OCI-LY7 (cell line): ENCODE measurements around the gene ZYG11A. TPM values are rescaled to one million over a fixed set of nuclear protein-coding genes. Genes with fewer than 3 reads are reported as not detected.

ENCODE experiments used
- BruUV-seq: library from RNA; stranded (reverse); fragments of 400-500 nt; replicated peaks from 2 replicates; lab custom pipeline; 2021; lab: Mats Ljungman, UMichigan
- CTCF ChIA-PET: fragments of 300-600 bp; sonication (Branson Sonifier 250); formaldehyde crosslinking; loops from one replicate; lab custom pipeline; 2022; ENCODE audit warnings: antibody characterized with exemption; ENCODE audit not compliant: unreplicated experiment; lab: Charles Lee
- POLR2A ChIA-PET: fragments of 300-600 bp; sonication (Branson Sonifier 250); formaldehyde crosslinking; loops from one replicate; lab custom pipeline; 2022; ENCODE audit warnings: antibody characterized with exemption; lab: Charles Lee
- DNase-seq: peaks from one replicate; pipeline ENCODE4 v3.0.0-alpha.2; 2015; ENCODE audit warnings: low spot score
- H2AFZ ChIP-seq: fragments of 200-600 bp; sonication (generic), shearing (Covaris generic); 2 replicates; pipeline ENCODE4 v1.6.1; 2014; ENCODE audit warnings: mild to moderate bottlenecking, antibody characterized with exemption, low read length, moderate library complexity
- H3K27ac ChIP-seq: fragments of 200-600 bp; sonication (generic); 2 replicates; pipeline ENCODE4 v1.5.1; 2014; ENCODE audit warnings: mixed run types, low read depth, mild to moderate bottlenecking, moderate library complexity, low read length, inconsistent platforms; ENCODE audit not compliant: poor library complexity, severe bottlenecking
- H3K36me3 ChIP-seq: fragments of 200-600 bp; sonication (generic); 2 replicates; pipeline ENCODE4 v1.6.1; 2014; ENCODE audit warnings: mild to moderate bottlenecking, antibody characterized with exemption, low read length, moderate library complexity, mixed read lengths; ENCODE audit not compliant: insufficient read depth
- H3K4me1 ChIP-seq: fragments of 200-600 bp; sonication (generic); 2 replicates; pipeline ENCODE4 v1.5.1; 2014; ENCODE audit warnings: mild to moderate bottlenecking, low read length; ENCODE audit not compliant: insufficient read depth, poor library complexity, severe bottlenecking
- H3K4me2 ChIP-seq: fragments of 200-600 bp; sonication (generic); 2 replicates; pipeline ENCODE4 v1.6.1; 2014; ENCODE audit warnings: mild to moderate bottlenecking, low read length
- H3K4me3 ChIP-seq: fragments of 200-600 bp; sonication (generic); 2 replicates; pipeline ENCODE4 v1.5.1; 2014; ENCODE audit warnings: mild to moderate bottlenecking, low read depth, low read length; ENCODE audit not compliant: poor library complexity, severe bottlenecking
- H3K79me2 ChIP-seq: fragments of 200-600 bp; sonication (generic); 2 replicates; pipeline ENCODE4 v1.6.1; 2016; ENCODE audit warnings: low read depth, mild to moderate bottlenecking, low read length, moderate library complexity, mixed read lengths; ENCODE audit not compliant: insufficient read depth
- H3K9me2 ChIP-seq: fragments of 200-600 bp; sonication (generic); 2 replicates; pipeline ENCODE4 v1.6.1; 2016; ENCODE audit warnings: mild to moderate bottlenecking, low read length, mixed read lengths; ENCODE audit not compliant: insufficient read depth
- H3K9me3 ChIP-seq: fragments of 200-600 bp; sonication (generic); 2 replicates; pipeline ENCODE4 v1.6.1; 2014; ENCODE audit warnings: mild to moderate bottlenecking, mixed run types, low read length, mixed read lengths
- H4K20me1 ChIP-seq: fragments of 200-600 bp; sonication (generic); 2 replicates; pipeline ENCODE4 v1.6.1; 2014; ENCODE audit warnings: mild to moderate bottlenecking, antibody characterized with exemption, low read length, moderate library complexity, mixed read lengths; ENCODE audit not compliant: insufficient read depth
- CTCF ChIP-seq: fragments of 200-600 bp; sonication (generic); conservative IDR thresholded peaks from 2 replicates; pipeline ENCODE4 v1.5.1; 2014; ENCODE audit warnings: mild to moderate bottlenecking, antibody characterized with exemption, low read length, moderate library complexity, mixed read lengths
- EZH2phosphoT487 ChIP-seq: fragments of 200-600 bp; sonication (generic); IDR thresholded peaks from 2 replicates; pipeline ENCODE4 v1.6.1; 2018; ENCODE audit warnings: low read depth, borderline replicate concordance, mild to moderate bottlenecking, mixed run types, antibody characterized with exemption, low read length, moderate library complexity, mixed read lengths
- intact Hi-C: fragments of 100-400 bp; cut with micrococcal nuclease; formaldehyde crosslinking; loops from one replicate; pipeline ENCODE4 v1.10.0; 2022; ENCODE audit not compliant: unreplicated experiment
- total RNA-seq, 2 experiments: library from RNA; depleted of rRNA in 1 of 2; stranded (reverse); fragments of >200 nt in 1 of 2; shearing (Covaris generic) in 1 of 2; gene quantifications; 2 replicates each; pipeline ENCODE4 v1.2.3, GENCODE V29; 2014 to 2022

The ZYG11A gene
- total RNA-seq, 2 experiments from 2014 or later: not detected

- BruUV-seq: no TSS peak
- Histone ChIP-seq H3K9me2 (no peaks in the 10 kb centered on the region), H3K36me3 (no peaks in the 10 kb centered on the region), H3K4me2 (no peak overlapping the region), H3K27ac (no peak overlapping the region), H3K9me3 (no peaks in the 10 kb centered on the region), H3K4me3 (no peak overlapping the region), H3K79me2 (no peaks in the 10 kb centered on the region), H2AFZ (no peak overlapping the region), H4K20me1 (no peaks in the 10 kb centered on the region), H3K4me1 (no peaks in the 10 kb centered on the region)
- ChIA-PET POLR2A (no interaction called here), CTCF (no interaction called here)
- TF ChIP-seq EZH2phosphoT487 (no peak), CTCF (no peak)
- intact Hi-C loops: no loop called here
- no peak for DNase-seq
These were observed 78.3 kb downstream of the ZYG11A start for GRCh38 chr1:52920791-52921291.

GRCh38 chr1:52925571-52926005 is 83.0 kb downstream of the ZYG11A start:
- intact Hi-C loops: no loop called here
- BruUV-seq: no TSS peak
- Histone ChIP-seq H2AFZ (no peak overlapping the region), H3K4me3 (no peak overlapping the region), H3K27ac (no peak overlapping the region), H3K79me2 (no peaks in the 10 kb centered on the region), H3K9me2 (no peaks in the 10 kb centered on the region), H3K9me3 (no peaks in the 10 kb centered on the region), H3K4me2 (no peak overlapping the region), H3K4me1 (no peaks in the 10 kb centered on the region), H4K20me1 (no peaks in the 10 kb centered on the region), H3K36me3 (no peaks in the 10 kb centered on the region)
- POLR2A ChIA-PET: interaction anchor here (0.8 to 1.1 kb wide), 2 partner anchors 12 to 131 kb away, joined by 3 read pairs; no protein-coding TSS in a partner anchor
- TF ChIP-seq CTCF (no peak), EZH2phosphoT487 (no peak)
- no peak for DNase-seq
- CTCF ChIA-PET: no interaction called here

DNA sequence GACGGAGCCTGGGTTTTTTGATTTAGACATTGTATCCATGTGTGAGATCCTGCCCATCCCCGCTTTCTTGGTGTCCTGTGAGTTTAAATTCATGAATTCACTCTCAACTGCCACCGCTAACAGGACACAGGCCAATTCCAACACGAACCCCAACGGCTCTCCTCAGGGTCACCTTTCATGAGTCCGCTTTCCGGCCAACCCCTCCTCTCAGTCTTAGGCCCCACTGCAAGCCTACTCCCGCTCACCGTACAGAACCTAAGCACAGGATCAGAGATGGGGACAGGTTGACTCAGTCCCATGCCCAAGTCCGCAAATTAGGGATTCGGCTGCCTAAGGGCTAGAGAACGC is 84.3 kb downstream of the ZYG11A start:
- Histone ChIP-seq H3K27ac (no peak overlapping the region), H4K20me1 (no peaks in the 10 kb centered on the region), H2AFZ (no peak overlapping the region), H3K9me2 (no peaks in the 10 kb centered on the region), H3K4me2 (no peak overlapping the region), H3K9me3 (no peaks in the 10 kb centered on the region), H3K79me2 (no peaks in the 10 kb centered on the region), H3K36me3 (no peaks in the 10 kb centered on the region), H3K4me3 (no peak overlapping the region), H3K4me1 (no peaks in the 10 kb centered on the region)
- intact Hi-C loops: no loop called here
- TF ChIP-seq EZH2phosphoT487 (no peak), CTCF (no peak)
- ChIA-PET CTCF (no interaction called here), POLR2A (no interaction called here)
- no TSS peak for BruUV-seq
- no peak for DNase-seq
